Raji (cell line): ENCODE results near the gene LRRC8D.

Experiments used
- POLR2A ChIP-seq: IDR thresholded peaks from 2 replicates; pipeline ENCODE4 v1.6.1; 2011; ENCODE audit warnings: low read depth, low read length, control low read depth; ENCODE audit not compliant: insufficient read depth

The LRRC8D gene

DNA sequence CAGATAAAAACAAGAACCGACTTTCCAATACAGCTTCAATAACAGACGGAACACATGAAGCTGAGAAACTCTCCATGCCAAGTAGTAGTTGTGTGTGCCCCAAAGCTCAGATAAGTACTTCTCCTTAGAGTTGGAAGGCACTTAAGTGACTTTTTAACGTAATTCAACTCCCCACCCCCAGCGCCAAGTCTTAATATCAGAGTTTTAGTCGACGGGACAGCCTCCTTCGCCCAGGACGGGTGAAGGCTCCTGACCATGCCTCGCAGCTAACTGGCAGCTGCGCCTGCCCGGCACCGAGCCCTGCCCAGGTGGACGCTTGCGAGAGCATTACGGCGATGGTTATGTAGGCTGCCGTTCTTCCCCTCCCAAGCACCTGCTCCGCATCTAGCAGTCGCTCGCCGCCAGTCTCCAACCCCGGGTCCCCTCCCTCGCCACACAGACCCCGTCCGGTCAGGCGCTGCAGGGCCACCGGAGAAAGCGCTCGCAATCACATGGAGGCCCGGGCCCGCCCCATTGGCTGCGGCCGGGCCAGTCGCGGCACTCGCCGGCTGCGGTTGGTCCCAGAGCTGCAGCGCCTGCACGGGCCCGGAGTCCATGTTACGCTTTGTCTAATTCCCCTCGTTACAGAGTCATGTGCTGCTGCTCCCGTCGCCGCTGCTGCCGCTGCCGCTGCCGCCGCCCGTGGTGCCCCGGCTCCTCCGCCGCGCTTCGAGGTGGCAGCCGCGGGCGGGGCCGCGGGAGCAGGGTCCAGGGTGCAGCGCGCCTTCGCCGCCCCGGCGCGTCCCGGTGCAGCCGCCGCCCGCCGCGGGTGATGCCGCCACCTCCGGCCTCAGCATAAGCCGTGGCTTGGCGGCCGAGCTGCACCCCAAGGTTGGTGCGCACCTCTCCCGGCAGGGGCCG is at the start of gene LRRC8D:
Gene LRRC8D, plus strand, starts transcription at position 611 of the 900 bp plus-strand sequence. CDS start 112,037 bp downstream, outside the sequence.
- TF ChIP-seq POLR2A = 0 out of 2 replicates have a peak, but pooled peaks have one; percentile 31

DNA sequence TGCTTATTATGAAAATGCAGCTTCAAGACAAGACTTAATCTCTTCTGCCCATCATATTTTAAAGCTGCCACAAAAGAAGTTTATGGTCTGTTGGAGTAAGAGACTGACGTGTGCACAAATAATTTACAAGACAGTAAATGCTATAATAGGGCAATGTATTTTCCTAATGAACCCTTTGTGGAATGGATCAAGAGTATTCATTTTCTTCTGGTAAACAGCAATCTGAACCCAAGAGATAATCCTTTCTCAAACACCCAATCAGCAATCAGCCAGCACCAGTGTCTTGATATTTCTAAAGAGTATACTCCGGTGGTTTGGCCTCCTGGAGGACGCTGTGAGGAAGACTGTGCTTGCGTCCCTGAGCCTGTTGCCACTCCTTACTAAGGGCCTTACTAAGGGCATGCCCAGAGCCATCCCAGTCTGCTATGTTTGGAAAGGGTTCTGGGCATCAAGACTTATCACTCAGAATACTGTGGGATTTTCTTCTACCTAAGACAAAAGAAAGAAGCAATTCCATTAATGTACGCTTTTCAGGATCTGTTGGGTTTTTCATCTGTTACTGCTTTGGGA is 48.8 kb upstream of the LRRC8D start:
- no peak for TF ChIP-seq POLR2A

DNA sequence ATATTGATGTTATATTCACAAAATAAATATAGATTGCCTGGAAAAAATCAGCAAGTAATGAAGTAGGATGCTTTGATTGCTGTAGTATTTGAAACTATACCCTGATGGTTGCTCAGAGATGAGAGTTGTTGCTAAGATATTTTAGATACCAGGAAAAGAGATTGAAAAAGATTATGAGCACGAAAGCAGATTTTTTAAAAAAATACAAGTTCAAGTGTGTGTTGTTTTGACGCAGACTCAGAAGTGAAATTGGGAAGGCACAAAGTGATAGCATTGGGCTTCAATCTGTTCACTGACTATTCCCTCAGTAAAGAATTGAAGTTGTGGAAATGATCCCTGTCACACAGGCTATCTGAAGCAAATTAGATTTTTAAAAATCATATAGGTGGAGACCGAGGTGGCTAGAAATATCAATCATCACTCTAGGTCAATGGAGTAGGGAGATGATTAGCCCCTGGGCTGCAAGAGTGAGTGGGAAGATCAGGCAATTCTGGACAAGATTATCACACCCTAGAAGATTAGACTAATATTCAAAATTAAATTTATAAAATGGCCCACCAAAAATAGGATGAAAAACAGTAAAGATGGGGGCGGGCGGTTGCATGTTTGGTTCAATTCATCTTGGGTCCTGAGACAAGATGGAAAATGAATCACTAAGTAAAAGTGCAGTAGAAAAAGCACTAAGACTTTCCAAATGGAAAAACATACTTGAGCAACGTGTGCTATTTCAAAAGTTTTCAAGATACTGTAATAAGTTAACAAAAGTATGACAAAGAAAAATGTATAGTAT is 41.5 kb upstream of the LRRC8D start:
- TF ChIP-seq POLR2A = no peak

DNA sequence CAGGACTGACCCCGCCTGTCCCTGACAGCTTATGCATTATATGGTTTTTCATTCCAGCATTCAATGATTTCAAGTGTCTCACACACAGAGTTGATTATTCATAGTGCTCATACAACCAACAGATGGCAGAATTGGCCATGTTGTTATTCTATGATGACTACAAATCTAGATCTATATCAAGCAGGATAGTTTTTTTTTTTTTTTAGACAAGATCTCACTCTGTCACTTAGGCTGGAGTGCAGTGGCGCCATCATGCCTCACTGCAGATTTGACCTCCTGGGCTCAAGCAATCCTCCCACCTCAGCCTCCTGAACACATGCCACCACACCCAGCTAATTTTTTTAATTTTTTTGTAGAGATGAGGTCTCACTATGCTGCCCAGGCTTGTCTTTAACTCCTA is 40.1 kb upstream of the LRRC8D start:
- TF ChIP-seq POLR2A = no peak

DNA sequence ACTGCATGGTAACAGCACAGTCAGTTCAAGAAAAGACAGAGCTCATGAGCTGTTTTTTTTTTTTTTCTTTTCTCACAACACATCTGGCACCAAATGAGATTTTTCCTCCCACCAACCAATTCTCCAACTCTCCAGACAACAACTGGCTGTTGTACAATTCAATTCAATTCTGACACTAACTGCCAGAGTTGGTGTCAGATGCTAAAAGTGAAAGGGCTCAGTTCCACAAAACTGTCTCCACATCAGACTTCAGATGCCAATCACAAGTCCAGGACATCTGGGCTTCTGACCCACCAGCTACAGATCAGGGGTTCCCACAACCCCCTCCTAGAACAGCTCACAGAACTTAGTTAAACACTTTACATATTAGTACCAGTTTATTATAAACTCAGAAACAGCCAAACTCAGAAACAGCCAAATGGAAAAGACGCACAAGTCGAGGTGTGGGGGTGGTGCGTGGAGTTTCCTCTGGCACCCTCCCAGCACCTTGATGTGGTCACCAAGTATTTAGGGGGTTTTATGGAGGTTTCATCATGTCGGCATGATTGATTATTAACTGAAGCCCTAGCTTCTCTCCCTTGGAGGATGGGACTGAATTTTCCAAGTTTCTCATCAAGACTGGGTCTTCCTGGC is 39.2 kb upstream of the LRRC8D start:
- no peak for TF ChIP-seq POLR2A

DNA sequence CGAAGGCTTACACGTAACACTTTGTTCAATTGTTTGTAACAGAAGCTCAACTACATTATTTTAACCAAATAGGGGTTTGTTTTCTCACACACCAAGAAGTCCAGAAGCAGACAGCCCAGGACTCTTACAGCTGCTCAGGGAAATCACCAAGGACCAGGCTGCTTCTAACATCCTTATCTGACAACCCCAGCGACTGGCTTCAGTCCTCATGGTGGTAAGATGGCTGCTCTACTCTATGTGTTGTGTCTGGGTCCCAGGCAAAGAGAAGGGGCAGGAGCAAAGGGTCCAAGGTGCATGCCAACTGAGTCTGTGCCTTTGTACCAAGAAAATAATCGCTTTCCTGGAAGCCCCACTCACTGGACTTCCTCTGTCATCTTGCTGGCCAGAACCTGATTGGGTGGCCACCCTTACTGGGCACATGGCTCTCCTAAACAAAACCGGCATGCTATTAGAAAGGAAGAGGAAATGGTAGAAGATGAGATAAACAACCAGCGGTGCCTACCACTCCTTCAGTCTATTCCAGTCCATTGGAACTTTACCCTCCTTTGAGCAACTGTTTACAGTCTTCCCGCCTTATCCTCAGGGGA is 34.1 kb upstream of the LRRC8D start:
- TF ChIP-seq POLR2A = no peak

DNA sequence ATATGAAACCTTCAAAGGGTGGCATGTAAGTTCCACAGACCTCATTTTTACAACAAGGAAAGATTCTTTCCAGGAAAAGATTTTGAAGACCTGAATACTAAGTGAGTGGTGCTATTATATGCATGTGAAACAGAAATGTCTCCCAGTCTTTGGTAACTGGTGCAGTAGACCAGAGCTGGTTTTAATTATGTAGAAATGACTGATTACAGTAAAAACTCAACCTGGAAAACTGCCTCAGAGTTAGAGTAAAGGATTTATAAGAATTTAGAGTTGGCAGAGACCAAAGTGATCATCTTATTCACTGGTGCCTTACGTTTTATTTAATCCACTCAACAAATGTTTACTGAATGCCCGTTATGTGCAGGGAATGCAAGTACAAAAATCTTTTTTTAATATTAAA is 30.2 kb upstream of the LRRC8D start:
- TF ChIP-seq POLR2A = no peak

DNA sequence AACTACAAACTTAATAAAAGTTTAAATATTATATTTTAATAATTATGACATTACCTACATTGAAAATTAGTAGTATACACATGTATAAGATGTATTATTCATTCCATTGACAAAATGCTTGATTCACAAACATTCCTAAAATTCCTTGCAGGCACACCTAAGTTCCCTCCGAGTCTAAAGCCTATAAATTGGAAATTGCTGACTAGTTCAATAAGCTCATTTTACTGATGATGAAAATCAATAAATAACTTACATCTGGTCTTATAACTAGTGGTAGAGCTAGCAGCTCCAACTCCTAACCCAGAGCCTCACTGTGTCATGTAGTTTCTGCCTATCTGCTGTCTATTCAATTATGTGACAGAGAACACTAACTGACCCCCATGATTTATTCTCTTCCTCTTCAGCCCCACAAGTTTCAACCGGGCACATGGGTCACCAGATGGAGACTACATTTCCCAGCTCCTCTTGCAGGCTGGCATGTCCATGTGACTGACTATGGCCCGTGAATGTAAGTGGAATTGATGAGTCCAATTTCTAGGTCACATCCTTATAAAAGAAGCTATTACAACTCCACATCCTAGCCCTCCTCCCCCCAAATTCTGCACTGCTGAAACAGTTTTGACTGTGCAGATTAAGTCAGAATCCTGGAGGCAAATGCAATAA is 29.6 kb upstream of the LRRC8D start:
- no peak for TF ChIP-seq POLR2A

DNA sequence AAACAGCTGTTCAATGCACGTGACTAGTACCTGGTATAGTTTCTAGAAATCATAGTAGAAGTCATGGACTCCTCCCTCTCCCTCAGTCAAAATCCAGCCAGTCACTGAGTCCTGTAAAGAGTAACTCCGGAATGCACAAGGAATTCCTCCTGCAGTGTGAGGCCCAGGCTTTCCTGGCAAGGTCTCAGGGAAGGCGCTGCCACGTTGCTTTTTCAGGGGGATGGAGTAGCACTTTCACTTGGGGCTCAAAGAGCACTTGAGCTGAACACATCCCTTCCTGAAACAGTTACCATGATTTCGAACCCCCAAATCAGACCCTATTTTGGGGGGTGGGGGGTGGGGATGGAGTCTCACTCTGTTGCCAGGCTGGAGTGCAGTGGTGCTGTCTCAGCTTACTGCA is 26.4 kb upstream of the LRRC8D start:
- no peak for TF ChIP-seq POLR2A

DNA sequence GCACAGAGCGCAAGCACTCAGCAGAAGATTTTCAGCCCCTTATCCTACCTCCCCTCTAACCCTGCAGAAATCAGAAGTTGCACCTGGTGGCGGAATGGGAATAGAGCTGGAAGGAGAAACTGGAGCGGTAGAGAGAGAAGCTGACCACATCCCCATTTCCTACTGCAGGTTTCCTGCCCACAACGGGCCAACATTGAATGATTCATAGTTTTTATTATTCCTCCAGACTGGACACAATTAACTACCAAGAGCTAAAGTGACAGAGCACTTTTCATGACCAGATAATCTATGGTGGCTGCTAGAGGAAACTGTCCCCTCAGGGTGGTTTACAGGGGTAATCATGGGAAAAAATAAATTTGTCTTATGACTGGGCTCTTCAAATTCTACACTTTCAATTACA is 21.3 kb upstream of the LRRC8D start:
- TF ChIP-seq POLR2A = no peak

DNA sequence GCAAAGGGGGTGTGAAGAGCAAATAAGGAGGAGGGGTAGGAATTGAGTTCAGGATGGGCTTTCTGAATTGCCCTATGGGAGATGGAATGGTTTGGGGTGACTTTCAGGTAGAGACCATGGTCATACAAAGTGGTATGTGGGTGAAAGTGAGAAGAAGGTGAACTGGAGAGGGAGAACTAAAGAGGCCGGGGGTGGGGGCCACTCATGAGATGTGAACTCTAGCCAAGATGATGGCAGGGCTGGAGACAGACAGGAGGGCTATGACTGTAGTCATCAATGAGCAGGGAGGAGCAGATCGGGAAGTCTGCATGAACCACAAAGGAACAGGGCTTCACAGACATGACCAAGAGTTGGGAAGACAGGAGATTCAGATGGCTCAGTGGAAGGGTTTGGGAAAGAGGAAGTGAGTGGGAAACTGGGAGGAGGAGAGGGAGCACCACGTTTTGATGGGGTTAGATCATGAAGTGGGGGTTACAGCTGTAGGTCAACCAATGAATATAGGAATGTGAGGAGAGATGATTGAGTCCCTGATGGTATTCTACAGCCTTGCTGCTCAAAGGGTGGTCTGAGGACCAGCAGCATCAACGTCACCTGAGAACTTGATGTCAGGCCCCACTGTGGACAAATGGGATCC is 20.7 kb upstream of the LRRC8D start:
- TF ChIP-seq POLR2A = no peak

DNA sequence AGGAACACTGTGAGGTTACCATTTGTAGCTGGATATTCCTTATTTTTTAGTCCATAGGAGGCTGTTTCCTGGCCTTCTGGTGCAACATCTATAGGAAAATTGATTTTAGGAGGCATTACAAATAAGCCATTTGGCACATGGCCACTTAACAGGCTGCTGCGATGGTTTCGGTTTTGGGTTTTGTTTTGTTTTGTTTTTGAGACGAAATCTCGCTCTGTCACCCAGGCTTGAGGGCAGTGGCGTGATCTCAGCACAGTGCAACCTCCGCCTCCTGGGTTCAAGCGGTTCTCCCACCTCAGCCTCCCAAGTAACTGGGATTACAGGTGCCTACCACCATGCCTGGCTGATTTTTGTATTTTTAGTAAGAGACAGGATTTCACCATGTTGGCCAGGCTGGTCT is 20.1 kb upstream of the LRRC8D start:
- no peak for TF ChIP-seq POLR2A

DNA sequence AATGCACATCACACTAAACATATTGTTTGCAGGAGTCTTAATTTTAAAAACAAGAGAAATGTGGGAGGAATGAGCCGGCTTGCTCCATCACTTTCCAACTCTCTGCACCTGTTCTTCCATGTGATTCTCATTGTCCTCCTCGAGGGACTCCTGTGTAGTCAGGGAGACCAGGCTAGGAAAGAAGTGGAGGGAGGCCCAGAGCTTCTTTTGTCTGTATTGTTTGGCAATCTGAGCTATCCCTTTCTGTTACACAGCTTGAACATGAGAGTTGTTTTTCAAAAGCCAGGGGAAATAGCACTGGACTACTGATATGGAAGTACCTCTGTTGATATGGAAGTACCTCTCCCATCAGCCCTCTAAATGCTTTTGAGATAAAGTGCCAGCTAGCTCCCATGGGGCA is 18.8 kb upstream of the LRRC8D start:
- TF ChIP-seq POLR2A = no peak

DNA sequence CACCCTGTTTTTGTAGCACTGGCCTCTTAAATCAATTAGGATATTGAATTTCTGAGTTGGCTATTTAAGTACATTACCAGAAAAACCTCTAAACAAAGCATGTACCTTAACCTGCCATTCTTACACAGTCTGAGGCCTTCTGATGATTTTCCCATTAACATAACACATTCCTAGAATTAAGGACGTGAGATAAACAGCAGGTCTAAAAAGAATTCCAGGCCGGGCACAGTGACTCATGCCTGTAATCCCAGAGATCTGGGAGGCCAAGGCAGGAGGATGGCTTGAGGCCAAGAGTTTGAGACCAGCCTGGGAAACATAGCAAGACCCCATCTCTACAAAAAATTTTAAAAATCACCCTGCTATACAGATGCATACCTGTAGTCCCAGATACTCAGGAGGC is 18.0 kb upstream of the LRRC8D start:
- no peak for TF ChIP-seq POLR2A
